Panc1 (cell line): ENCODE measurements around the gene HOXA2. TPM values are rescaled to one million over a fixed set of nuclear protein-coding genes. Genes with fewer than 3 reads are reported as not detected.
A peak's percentile ranks its signal among the peaks of the same experiment; 100 is the strongest.

Source experiments
- ATAC-seq: fragments of 200-7000 bp; cut with Tn5 transposase; 2 replicates; pipeline ENCODE4 v1.9.1; 2020; ENCODE audit warnings: mild to moderate bottlenecking, moderate library complexity
- BruUV-seq: library from RNA; stranded (reverse); fragments of 400-500 nt; replicated peaks from 2 replicates; lab custom pipeline; 2021; lab: Mats Ljungman, UMichigan
- CTCF ChIA-PET: fragments of 300-600 bp; sonication (Branson Sonifier 250); formaldehyde crosslinking; loops from one replicate; lab custom pipeline; 2022; ENCODE audit warnings: antibody characterized with exemption; lab: Charles Lee
- POLR2A ChIA-PET: fragments of 300-600 bp; sonication (Branson Sonifier 250); formaldehyde crosslinking; loops from one replicate; lab custom pipeline; 2022; ENCODE audit warnings: antibody characterized with exemption; lab: Charles Lee
- DNase-seq: peaks from one replicate; pipeline ENCODE4 v3.0.0-alpha.2; 2010; ENCODE audit warnings: low read depth, low spot score
- H3K27ac ChIP-seq: 2 replicates; pipeline ENCODE4 v1.5.1; 2011; ENCODE audit warnings: mild to moderate bottlenecking, low read length, inconsistent platforms
- H3K27me3 ChIP-seq: fragments of 200-500 bp; sonication (Bioruptor generic); 2 replicates; pipeline ENCODE4 v1.6.0; 2014; ENCODE audit warnings: low read length, inconsistent platforms; ENCODE audit not compliant: control insufficient read depth, insufficient read depth
- H3K36me3 ChIP-seq: fragments of 200-500 bp; sonication (Bioruptor generic); 2 replicates; pipeline ENCODE4 v1.5.1; 2014; ENCODE audit warnings: inconsistent platforms, mild to moderate bottlenecking, low read length, moderate library complexity; ENCODE audit not compliant: control insufficient read depth, insufficient read depth
- H3K4me1 ChIP-seq: 2 replicates; pipeline ENCODE4 v1.5.1; 2011; ENCODE audit warnings: inconsistent platforms, mild to moderate bottlenecking, low read length, moderate library complexity; ENCODE audit not compliant: control insufficient read depth, insufficient read depth
- H3K4me3 ChIP-seq, 2 experiments: 2 replicates each; pipeline ENCODE4 v1.5.1; 2011 to 2012; ENCODE audit warnings: low read depth in 2 of 2, low read length in 2 of 2, mild to moderate bottlenecking in 2 of 2, inconsistent platforms in 1 of 2, moderate library complexity in 1 of 2
- H3K9me3 ChIP-seq: fragments of 200-500 bp; sonication (Bioruptor generic); 2 replicates; pipeline ENCODE4 v1.5.1; 2014; ENCODE audit warnings: low read depth, mild to moderate bottlenecking, inconsistent platforms, low read length, moderate library complexity; ENCODE audit not compliant: control insufficient read depth, insufficient read depth
- POLR2AphosphoS5 ChIP-seq: IDR thresholded peaks from 2 replicates; pipeline ENCODE4 v1.6.1; 2012; ENCODE audit warnings: mild to moderate bottlenecking, low read depth, low read length, moderate library complexity
- SIN3A ChIP-seq: IDR thresholded peaks from 2 replicates; pipeline ENCODE4 v1.6.1; 2012; ENCODE audit warnings: low read depth, mild to moderate bottlenecking, low read length, moderate library complexity, borderline replicate concordance; ENCODE audit not compliant: insufficient read depth
- TCF7L2 ChIP-seq: IDR thresholded peaks from 2 replicates; pipeline ENCODE4 v1.6.1; 2011; ENCODE audit warnings: mild to moderate bottlenecking, low read depth, low read length, inconsistent platforms
- in situ Hi-C: cut with HindIII; loops from 2 replicates; pipeline ENCODE4 v1.10.0; 2016; ENCODE audit warnings: low sequenced_read_pairs, low pct_unique_long_range_greater_than_20kb
- intact Hi-C: fragments of 100-400 bp; cut with micrococcal nuclease; formaldehyde crosslinking; loops from one replicate; pipeline ENCODE4 v1.10.0; 2022; ENCODE audit not compliant: unreplicated experiment
- total RNA-seq: library from RNA; stranded (reverse); gene quantifications from one replicate; pipeline ENCODE4 v1.2.1, GENCODE V29; 2021; ENCODE audit not compliant: unreplicated experiment
- TF ChIP-seq, protein P1 (sequence below), 2 experiments: IDR thresholded peaks; 2 replicates each; pipeline ENCODE4 v1.6.1; 2011 to 2012; ENCODE audit warnings: low read depth in 2 of 2, control low read depth in 1 of 2, low read length in 1 of 2, mild to moderate bottlenecking in 1 of 2, moderate library complexity in 1 of 2; ENCODE audit not compliant: insufficient read depth in 1 of 2
- TF ChIP-seq, protein P2 (sequence below): fragments of 450-650 bp; IDR thresholded peaks from 2 replicates; pipeline ENCODE4 v1.5.1; 2017; ENCODE audit warnings: mild to moderate bottlenecking

The HOXA2 gene
- total RNA-seq, 1 experiment from 2014 or later = 2.9 TPM

DNA sequence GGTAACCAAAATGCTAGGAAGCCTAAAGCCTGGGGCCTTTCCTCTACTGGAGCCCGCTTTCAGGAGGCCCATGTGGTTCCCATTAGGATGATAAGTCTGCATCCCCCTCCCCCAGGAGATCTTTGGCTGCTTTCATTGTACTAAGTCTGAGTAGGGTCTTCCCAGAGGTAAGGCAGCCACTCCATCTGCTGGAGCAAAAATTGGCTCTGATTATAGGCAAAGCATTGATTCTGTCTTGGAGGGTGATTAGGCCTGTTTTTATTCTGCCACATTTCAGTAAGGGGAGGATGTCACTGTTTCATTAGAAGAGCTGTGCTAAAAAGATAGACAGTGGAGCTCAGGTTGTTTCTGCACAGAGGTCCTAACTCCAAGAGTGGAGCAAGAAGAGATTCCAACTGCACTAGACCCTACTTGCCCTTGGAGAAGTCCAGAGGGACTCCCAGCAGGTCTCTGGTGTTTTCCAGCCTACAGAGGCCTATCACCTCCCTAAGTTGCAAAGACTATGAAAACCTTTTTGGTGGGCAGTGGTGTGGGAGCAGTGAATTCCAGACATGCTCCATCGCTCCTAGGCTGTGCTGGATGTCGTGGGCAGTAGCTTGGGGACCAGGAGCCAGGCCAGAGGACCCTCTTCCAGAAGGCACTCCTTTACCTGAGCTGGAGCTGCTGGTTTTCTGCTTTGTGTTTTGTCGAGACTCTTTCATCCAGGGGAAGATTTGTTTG lies 7.1 kb upstream of the HOXA2 start:
- Histone ChIP-seq H3K9me3 (no peaks in the 10 kb centered on the region), H3K4me3 (no peak overlapping the region), H3K27ac (peak overlapping the region; percentile 90), H3K36me3 (0 out of 2 replicates have a peak, but pooled peaks cover 2% of the 10 kb centered on the region), H3K27me3 (no peaks in the 10 kb centered on the region), H3K4me1 (peaks cover 57% of the 10 kb centered on the region)
- no TSS peak for BruUV-seq
- ChIA-PET CTCF (interaction anchor here (1.4 kb wide), 1 partner anchor 11 kb away, joined by 5 read pairs; no protein-coding TSS in a partner anchor), POLR2A (no interaction called here)
- intact Hi-C loops (no loop called here), in situ Hi-C loops (no loop called here)
- TF ChIP-seq, protein P1, sequence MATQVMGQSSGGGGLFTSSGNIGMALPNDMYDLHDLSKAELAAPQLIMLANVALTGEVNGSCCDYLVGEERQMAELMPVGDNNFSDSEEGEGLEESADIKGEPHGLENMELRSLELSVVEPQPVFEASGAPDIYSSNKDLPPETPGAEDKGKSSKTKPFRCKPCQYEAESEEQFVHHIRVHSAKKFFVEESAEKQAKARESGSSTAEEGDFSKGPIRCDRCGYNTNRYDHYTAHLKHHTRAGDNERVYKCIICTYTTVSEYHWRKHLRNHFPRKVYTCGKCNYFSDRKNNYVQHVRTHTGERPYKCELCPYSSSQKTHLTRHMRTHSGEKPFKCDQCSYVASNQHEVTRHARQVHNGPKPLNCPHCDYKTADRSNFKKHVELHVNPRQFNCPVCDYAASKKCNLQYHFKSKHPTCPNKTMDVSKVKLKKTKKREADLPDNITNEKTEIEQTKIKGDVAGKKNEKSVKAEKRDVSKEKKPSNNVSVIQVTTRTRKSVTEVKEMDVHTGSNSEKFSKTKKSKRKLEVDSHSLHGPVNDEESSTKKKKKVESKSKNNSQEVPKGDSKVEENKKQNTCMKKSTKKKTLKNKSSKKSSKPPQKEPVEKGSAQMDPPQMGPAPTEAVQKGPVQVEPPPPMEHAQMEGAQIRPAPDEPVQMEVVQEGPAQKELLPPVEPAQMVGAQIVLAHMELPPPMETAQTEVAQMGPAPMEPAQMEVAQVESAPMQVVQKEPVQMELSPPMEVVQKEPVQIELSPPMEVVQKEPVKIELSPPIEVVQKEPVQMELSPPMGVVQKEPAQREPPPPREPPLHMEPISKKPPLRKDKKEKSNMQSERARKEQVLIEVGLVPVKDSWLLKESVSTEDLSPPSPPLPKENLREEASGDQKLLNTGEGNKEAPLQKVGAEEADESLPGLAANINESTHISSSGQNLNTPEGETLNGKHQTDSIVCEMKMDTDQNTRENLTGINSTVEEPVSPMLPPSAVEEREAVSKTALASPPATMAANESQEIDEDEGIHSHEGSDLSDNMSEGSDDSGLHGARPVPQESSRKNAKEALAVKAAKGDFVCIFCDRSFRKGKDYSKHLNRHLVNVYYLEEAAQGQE (IDR thresholded peaks at IDR 0.05; ENCODE audit: insufficient read depth in 1 of 2, low read depth in 2 of 2, low read length in 1 of 2) = no peak
- TF ChIP-seq TCF7L2 (no peak), SIN3A (no peak), POLR2AphosphoS5 (no peak; the same call in 1 of the 2 replicates)
- TF ChIP-seq, protein P2, sequence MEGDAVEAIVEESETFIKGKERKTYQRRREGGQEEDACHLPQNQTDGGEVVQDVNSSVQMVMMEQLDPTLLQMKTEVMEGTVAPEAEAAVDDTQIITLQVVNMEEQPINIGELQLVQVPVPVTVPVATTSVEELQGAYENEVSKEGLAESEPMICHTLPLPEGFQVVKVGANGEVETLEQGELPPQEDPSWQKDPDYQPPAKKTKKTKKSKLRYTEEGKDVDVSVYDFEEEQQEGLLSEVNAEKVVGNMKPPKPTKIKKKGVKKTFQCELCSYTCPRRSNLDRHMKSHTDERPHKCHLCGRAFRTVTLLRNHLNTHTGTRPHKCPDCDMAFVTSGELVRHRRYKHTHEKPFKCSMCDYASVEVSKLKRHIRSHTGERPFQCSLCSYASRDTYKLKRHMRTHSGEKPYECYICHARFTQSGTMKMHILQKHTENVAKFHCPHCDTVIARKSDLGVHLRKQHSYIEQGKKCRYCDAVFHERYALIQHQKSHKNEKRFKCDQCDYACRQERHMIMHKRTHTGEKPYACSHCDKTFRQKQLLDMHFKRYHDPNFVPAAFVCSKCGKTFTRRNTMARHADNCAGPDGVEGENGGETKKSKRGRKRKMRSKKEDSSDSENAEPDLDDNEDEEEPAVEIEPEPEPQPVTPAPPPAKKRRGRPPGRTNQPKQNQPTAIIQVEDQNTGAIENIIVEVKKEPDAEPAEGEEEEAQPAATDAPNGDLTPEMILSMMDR = no peak
- DNase-seq (no peak), ATAC-seq (no peak)

DNA sequence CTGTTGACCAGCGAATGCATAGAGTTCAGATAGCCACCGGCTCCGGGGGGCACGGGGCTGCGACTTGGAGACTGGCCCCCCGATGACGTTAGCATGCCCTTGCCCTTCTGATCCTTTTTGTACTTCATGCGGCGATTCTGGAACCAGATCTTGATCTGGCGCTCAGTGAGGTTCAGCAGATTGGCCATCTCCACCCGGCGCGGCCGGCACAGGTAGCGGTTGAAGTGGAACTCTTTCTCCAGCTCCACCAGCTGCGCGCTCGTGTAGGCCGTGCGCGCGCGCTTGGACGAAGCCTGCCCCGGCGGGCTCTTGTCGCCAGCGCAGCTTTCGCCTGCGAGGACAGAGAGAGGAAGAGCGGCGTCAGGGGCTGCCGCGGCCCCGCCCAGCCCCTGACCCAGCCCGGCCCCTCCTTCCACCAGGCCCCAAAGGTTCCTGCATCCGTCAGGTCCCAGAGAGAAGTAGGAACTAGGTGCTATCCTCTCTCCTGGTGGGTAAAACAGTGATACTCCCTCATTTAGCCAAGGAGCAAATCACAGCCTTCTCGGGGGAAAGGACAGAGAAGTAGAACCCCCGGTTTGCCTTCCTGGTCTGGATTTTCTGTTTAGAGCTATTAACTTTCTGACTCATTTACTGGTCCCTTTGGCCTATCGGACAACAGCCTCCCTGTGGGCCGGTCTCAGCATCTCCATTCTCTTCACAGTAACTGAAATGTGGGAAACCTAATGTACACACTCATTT lies 6.1 kb upstream of the HOXA2 start:
- ATAC-seq (no peak), DNase-seq (no peak)
- POLR2A ChIA-PET = no interaction called here
- peak overlapping the region; percentile 90 for H3K27ac ChIP-seq
- CTCF ChIA-PET = interaction anchor here (1.4 kb wide), 1 partner anchor 10 kb away, joined by 5 read pairs; no protein-coding TSS in a partner anchor
- H3K27me3 ChIP-seq = no peaks in the 10 kb centered on the region
- TF ChIP-seq POLR2AphosphoS5 = no peak; the same call in 1 of the 2 replicates
- TF ChIP-seq, protein P1 (IDR thresholded peaks at IDR 0.05; ENCODE audit: insufficient read depth in 1 of 2, low read depth in 2 of 2, low read length in 1 of 2) = no peak
- TF ChIP-seq TCF7L2 = no peak
- TF ChIP-seq, protein P2 = no peak
- no peak for TF ChIP-seq SIN3A
- no peak overlapping the region for H3K4me3 ChIP-seq
- intact Hi-C loops = no loop called here
- H3K36me3 ChIP-seq = 0 out of 2 replicates have a peak, but pooled peaks cover 2% of the 10 kb centered on the region
- H3K4me1 ChIP-seq = peaks cover 67% of the 10 kb centered on the region
- in situ Hi-C loops = no loop called here
- H3K9me3 ChIP-seq = no peaks in the 10 kb centered on the region
- no TSS peak for BruUV-seq
